OCI-LY3 (cell line): ENCODE measurements around the gene PTPRM.

Experiments used
- CTCF ChIP-seq: fragments of 200-600, 300-600 bp; sonication (generic); IDR thresholded peaks from 2 replicates; pipeline ENCODE4 v1.5.1; 2014; ENCODE audit warnings: antibody characterized with exemption, low read length, low read depth
- EZH2phosphoT487 ChIP-seq: fragments of 200-600 bp; shearing (Covaris generic); IDR thresholded peaks from 2 replicates; pipeline ENCODE4 v1.6.1; 2018; ENCODE audit warnings: antibody characterized with exemption, mixed run types, low read depth

DNA sequence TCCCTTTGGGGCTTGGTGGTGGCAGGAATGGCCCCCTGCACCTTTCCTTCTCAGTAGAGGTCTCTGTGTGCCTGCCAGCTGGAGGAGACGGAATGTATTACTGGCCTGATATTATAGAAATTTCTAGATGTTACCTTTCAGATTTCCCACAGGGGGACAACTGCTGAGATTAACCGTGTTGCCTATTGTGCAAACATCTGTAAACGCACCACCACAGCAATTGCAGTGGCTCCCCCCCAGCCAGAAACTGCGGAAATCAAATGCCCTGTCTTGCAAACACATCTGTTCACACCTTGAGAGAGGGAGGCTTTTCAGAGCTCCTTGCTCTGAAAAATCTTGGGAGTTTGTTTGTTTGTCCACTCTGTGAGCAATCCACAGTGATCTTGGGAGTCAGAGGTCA lies 772.1 kb downstream of the PTPRM start:
- TF ChIP-seq CTCF (no peak), EZH2phosphoT487 (no peak)
